Inflammatory macrophage (primary cell): ENCODE measurements around the gene EEPD1.
"Not testable (repeated sequence)": the region's sequence is repeated elsewhere in the genome, so short reads cannot be mapped to it uniquely, and the experiment has no call there.

ENCODE experiments used
- DNase-seq, 2 donors: peaks; one replicate each; pipeline ENCODE4 v3.0.0-alpha.2; 2020 to 2022

The EEPD1 gene

GRCh38 chr7:36303202-36304098, 150.4 kb downstream of the EEPD1 start:
- DNase-seq, result peak; percentile 74 to 75

GRCh38 chr7:36304099-36304425, 151.0 kb downstream of the EEPD1 start:
- no peak for DNase-seq

GRCh38 chr7:36305226-36305625, 152.2 kb downstream of the EEPD1 start:
- DNase-seq, result no peak

- DNase-seq, result no peak
Observed at GRCh38 chr7:36305648-36306047, 152.6 kb downstream of the EEPD1 start.

GRCh38 chr7:36306222-36306621, 153.2 kb downstream of the EEPD1 start:
- no peak for DNase-seq

GRCh38 chr7:36306722-36307121, 153.7 kb downstream of the EEPD1 start:
- no peak for DNase-seq

GRCh38 chr7:36308031-36308430, 155.0 kb downstream of the EEPD1 start:
- no peak for DNase-seq

- DNase-seq, result no peak
Observed at GRCh38 chr7:36309301-36309700, 156.2 kb downstream of the EEPD1 start.

- DNase-seq, result no peak
Observed at GRCh38 chr7:36309716-36310115, 156.7 kb downstream of the EEPD1 start.

- no peak for DNase-seq
Observed at GRCh38 chr7:36310897-36311296, 157.8 kb downstream of the EEPD1 start.

GRCh38 chr7:36311539-36311938, 158.5 kb downstream of the EEPD1 start:
- DNase-seq, result no peak

GRCh38 chr7:36312064-36312914, 159.2 kb downstream of the EEPD1 start:
- DNase-seq, result no peak

GRCh38 chr7:36312915-36313334, 159.9 kb downstream of the EEPD1 start:
- DNase-seq, result no peak

- no peak for DNase-seq
Observed at GRCh38 chr7:36313607-36314006, 160.6 kb downstream of the EEPD1 start.

- no peak for DNase-seq
Observed at GRCh38 chr7:36314491-36314890, 161.4 kb downstream of the EEPD1 start.

GRCh38 chr7:36315309-36315944, 162.4 kb downstream of the EEPD1 start:
- DNase-seq, result peak in 1 of 2 donors; percentile 15

GRCh38 chr7:36316319-36316718, 163.3 kb downstream of the EEPD1 start:
- DNase-seq, result no peak

- no peak for DNase-seq
Observed at GRCh38 chr7:36317276-36317675, 164.2 kb downstream of the EEPD1 start.

- no peak for DNase-seq
Observed at GRCh38 chr7:36318116-36318515, 165.1 kb downstream of the EEPD1 start.

- not testable (repeated sequence) for DNase-seq
Observed at GRCh38 chr7:36321284-36321683, 168.2 kb downstream of the EEPD1 start.

GRCh38 chr7:36336390-36336789, 183.3 kb downstream of the EEPD1 start:
- DNase-seq, result no peak

GRCh38 chr7:36338256-36338655, 185.2 kb downstream of the EEPD1 start:
- no peak for DNase-seq

GRCh38 chr7:36343548-36343947, 190.5 kb downstream of the EEPD1 start:
- no peak for DNase-seq
